BE2C (cell line): ENCODE results near the gene LCE1D.

ENCODE experiments used
- DNase-seq: peaks from one replicate; pipeline ENCODE4 v3.0.0-alpha.2; 2020
- H3K27me3 ChIP-seq: fragments of 250-450 bp; sonication (Bioruptor Pico); 2 replicates; pipeline ENCODE4 v1.5.1; 2020; ENCODE audit warnings: mild to moderate bottlenecking
- H3K36me3 ChIP-seq: fragments of 250-450 bp; sonication (Bioruptor Pico); 2 replicates; pipeline ENCODE4 v1.5.1; 2020; ENCODE audit warnings: mild to moderate bottlenecking
- H3K4me1 ChIP-seq: fragments of 250-450 bp; sonication (Bioruptor Pico); 2 replicates; pipeline ENCODE4 v1.5.1; 2020
- H3K4me3 ChIP-seq: 2 replicates; pipeline ENCODE4 v1.5.1; 2011; ENCODE audit warnings: low read depth, low read length
- H3K9me3 ChIP-seq: fragments of 250-450 bp; sonication (Bioruptor Pico); 2 replicates; pipeline ENCODE4 v1.5.1; 2020
- TF ChIP-seq, protein P1 (sequence below): IDR thresholded peaks from 2 replicates; pipeline ENCODE4 v1.5.1; 2012; ENCODE audit warnings: mild to moderate bottlenecking, low read depth, low read length

The LCE1D gene

DNA sequence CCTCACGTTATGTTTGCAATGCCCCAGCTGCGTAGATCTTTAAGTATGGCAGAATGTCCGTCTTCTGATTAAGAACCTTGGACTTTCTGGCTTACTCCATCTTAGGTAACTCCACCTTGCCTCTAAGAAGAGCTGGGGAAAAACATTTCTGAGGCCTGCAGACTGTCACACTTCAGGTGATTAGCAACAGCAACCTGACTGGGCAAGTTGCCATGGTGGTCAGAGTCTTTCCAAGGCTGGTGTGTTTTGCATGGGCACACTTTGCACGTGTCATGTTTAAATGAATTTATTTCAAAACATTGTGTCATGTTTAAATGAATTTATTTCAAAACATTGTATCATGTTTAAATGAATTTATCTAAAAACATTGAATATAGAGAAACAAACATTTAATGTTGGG lies 37.9 kb upstream of the LCE1D start:
- no peaks in the 10 kb centered on the region for H3K9me3 ChIP-seq
- H3K27me3 ChIP-seq: no peaks in the 10 kb centered on the region
- H3K36me3 ChIP-seq: no peaks in the 10 kb centered on the region
- no peaks in the 10 kb centered on the region for H3K4me1 ChIP-seq
- DNase-seq: no peak
- no peak overlapping the region for H3K4me3 ChIP-seq
- TF ChIP-seq, protein P1, sequence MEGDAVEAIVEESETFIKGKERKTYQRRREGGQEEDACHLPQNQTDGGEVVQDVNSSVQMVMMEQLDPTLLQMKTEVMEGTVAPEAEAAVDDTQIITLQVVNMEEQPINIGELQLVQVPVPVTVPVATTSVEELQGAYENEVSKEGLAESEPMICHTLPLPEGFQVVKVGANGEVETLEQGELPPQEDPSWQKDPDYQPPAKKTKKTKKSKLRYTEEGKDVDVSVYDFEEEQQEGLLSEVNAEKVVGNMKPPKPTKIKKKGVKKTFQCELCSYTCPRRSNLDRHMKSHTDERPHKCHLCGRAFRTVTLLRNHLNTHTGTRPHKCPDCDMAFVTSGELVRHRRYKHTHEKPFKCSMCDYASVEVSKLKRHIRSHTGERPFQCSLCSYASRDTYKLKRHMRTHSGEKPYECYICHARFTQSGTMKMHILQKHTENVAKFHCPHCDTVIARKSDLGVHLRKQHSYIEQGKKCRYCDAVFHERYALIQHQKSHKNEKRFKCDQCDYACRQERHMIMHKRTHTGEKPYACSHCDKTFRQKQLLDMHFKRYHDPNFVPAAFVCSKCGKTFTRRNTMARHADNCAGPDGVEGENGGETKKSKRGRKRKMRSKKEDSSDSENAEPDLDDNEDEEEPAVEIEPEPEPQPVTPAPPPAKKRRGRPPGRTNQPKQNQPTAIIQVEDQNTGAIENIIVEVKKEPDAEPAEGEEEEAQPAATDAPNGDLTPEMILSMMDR: no peak

DNA sequence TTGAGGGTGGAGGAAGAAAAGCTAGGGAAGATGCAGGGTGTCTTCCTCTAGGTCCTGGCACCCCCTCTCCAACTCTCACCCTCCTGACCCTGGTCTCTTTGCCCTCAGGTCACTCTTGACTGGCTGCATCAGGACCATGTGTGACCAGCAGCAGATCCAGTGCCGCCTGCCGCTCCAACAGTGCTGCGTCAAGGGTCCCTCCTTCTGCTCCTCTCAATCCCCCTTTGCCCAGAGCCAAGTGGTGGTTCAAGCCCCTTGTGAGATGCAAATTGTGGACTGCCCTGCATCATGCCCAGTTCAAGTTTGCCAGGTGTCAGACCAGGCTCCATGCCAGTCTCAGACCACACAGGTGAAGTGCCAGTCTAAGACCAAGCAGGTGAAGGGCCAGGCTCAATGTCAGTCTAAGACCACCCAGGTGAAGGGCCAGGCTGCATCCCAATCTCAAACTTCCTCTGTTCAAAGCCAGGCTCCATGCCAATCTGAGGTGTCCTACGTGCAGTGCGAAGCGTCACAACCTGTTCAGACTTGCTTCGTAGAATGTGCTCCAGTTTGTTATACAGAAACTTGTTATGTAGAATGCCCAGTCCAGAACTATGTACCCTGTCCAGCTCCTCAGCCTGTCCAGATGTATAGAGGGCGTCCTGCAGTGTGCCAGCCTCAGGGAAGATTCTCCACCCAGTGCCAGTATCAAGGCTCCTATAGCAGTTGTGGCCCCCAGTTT lies 36.9 kb upstream of the LCE1D start:
- Histone ChIP-seq H3K9me3 (no peaks in the 10 kb centered on the region), H3K4me1 (no peaks in the 10 kb centered on the region), H3K4me3 (no peak overlapping the region), H3K27me3 (no peaks in the 10 kb centered on the region), H3K36me3 (no peaks in the 10 kb centered on the region)
- DNase-seq: no peak
- TF ChIP-seq, protein P1: no peak

DNA sequence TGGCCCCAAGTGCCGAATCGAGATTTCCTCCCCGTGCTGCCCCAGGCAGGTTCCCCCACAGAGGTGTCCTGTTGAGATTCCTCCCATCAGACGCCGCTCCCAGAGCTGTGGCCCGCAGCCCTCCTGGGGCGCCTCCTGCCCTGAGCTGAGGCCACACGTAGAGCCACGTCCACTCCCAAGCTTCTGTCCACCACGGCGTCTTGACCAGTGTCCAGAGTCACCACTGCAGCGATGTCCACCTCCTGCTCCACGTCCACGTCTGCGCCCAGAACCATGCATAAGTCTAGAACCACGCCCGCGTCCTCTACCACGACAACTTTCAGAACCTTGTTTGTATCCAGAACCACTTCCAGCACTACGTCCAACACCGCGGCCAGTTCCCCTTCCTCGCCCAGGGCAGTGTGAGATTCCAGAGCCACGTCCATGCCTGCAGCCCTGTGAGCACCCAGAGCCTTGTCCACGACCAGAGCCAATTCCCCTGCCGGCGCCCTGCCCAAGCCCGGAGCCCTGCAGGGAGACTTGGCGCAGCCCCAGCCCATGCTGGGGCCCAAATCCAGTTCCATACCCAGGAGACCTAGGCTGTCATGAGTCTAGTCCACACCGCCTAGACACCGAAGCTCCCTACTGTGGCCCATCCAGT lies 35.9 kb upstream of the LCE1D start:
- Histone ChIP-seq H3K36me3 (no peaks in the 10 kb centered on the region), H3K4me1 (no peaks in the 10 kb centered on the region), H3K9me3 (no peaks in the 10 kb centered on the region), H3K4me3 (no peak overlapping the region), H3K27me3 (no peaks in the 10 kb centered on the region)
- TF ChIP-seq, protein P1: no peak
- DNase-seq: no peak

DNA sequence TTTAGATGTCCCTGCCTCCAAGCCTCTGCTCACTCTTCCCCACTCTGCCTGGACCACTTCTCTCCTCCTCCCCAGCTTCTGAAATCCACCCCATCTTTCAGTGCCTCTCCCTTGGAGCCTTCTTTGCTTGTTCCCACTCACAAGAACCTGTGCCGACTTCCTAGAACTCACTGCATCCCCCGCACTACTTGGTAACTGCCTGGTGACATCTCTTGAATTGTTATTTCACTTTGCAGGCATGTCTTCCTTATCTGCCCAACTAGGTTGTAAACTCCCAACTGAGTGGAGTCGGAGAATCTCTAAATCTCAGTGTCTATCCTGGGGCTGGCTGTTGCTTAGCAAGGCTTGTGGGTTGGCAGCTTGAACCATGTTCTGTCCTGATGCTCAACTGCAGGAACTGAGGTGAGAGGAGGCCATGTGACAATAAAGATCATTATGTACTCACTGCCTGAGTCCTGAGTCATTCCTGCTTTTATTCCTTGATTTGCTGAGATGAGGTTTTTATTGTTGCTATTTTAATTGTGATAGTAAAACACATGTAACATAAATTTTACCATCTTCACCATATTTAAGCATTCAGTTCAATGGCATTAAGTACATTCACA lies 34.8 kb upstream of the LCE1D start:
- Histone ChIP-seq H3K27me3 (no peaks in the 10 kb centered on the region), H3K9me3 (no peaks in the 10 kb centered on the region), H3K4me3 (no peak overlapping the region), H3K4me1 (no peaks in the 10 kb centered on the region), H3K36me3 (no peaks in the 10 kb centered on the region)
- TF ChIP-seq, protein P1: no peak
- no peak for DNase-seq

DNA sequence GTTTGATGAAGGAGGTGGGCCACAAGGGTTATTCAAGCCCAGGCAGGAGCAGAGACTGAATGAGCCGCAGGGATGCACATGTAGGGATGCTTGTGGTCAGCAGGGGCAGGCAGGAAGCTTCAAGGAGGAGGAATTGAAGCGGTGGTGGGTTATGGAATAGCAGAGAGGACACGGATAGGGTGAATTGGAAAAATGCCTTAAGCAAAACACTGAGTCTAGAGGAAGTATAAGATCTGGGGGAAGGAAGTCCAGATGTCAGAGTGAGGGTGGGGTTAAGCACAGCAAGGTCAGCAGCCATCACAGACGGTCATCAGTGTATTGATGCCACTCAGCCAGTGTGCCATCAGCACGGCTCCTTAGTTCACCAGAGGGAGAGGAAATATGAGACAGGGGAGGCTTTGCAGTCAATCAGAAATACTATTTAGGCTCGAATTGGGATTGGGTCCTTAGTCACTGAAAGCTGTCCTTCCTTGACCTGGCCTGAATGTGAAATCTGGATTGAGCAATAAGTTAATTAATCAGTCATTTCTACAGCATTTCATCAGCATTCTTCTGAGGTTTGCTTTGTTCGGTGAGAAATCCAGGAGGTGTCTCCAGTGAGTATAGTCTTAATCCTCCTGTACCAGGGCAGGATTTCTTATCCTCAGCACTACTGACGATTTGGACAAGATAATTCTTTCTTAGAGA lies 27.5 kb upstream of the LCE1D start:
- no peak for DNase-seq
- TF ChIP-seq, protein P1: no peak
- Histone ChIP-seq H3K27me3 (no peaks in the 10 kb centered on the region), H3K36me3 (no peaks in the 10 kb centered on the region), H3K9me3 (no peaks in the 10 kb centered on the region), H3K4me3 (no peak overlapping the region), H3K4me1 (no peaks in the 10 kb centered on the region)

DNA sequence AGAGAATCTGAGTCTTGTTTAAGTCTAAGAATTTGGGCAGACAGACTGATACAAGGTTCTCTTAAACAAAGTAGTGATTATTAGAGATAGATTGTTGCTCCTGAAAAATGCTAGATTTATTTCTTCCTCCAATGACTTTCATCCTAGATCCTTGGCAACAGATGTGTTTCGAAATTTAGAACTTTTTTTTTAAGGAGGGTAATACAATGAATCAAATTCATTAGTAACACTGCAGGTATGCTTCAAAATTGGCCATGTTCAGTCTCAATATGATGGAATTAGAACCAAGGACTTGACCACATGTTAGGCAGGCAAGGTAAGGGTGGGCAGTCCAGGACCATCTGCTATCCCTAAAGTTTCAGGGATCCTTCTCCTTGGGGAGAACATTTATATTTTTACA lies 26.1 kb upstream of the LCE1D start:
- Histone ChIP-seq H3K36me3 (no peaks in the 10 kb centered on the region), H3K4me3 (no peak overlapping the region), H3K9me3 (no peaks in the 10 kb centered on the region), H3K27me3 (no peaks in the 10 kb centered on the region), H3K4me1 (no peaks in the 10 kb centered on the region)
- TF ChIP-seq, protein P1: no peak
- DNase-seq: no peak
